ENCODE measurements around the gene UGP2. TPM values are rescaled to one million over a fixed set of nuclear protein-coding genes. Genes with fewer than 3 reads are reported as not detected.

UGP2 gene
- polyA plus RNA-seq, 3 donors, result 22.3 to 71.8 (median 49.9) TPM

DNA sequence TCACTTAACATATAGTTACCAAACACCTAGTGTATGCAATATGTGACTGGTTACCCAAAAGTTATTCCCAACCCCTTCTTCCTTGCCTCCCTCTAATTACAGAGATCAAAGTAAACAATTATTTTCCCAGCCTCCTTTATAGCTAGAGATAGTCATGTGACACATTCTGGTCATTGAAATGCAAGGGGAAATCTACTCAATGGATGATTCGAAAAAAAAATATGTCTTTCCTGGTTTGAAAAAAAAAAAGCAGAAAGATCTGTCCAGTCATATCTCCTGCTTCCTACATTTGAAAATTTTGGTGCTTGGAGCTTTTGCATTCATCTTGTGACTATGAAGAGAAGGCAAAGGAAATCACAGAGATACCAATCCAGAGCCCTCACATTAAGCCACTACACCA lies 27.6 kb upstream of the UGP2 start:
- H3K9me3 Mint-ChIP-seq, result peaks cover 0 to 3% (median 0%) of the 10 kb centered on the region in 7 donors
- no peaks in the 10 kb centered on the region for H3K79me2 ChIP-seq (ENCODE audit: insufficient read depth, low read length)
- no peaks in the 10 kb centered on the region for H3K36me3 Mint-ChIP-seq

GRCh38 chr2:63817382-63817781 lies 24.3 kb upstream of the UGP2 start:
- H3K4me1 ChIP-seq (ENCODE audit: control insufficient read depth in 1 of 2, insufficient read depth in 2 of 2, low read length in 2 of 2), result peaks cover 10% of the 10 kb centered on the region in 2 donors
- WGBS (ENCODE audit: insufficient coverage), result no CpG with 5 or more reads among the region's 2 CpGs
- Mint-ChIP-seq H3K27me3 (ENCODE audit: low read depth in 3 of 3) (no peaks in the 10 kb centered on the region), H3K4me1 (peaks cover 22% of the 10 kb centered on the region), H3K4me3 (no peak overlapping the region), H3K27ac (peak overlapping the region in 1 of 7 donors; percentile 77), H3K36me3 (no peaks in the 10 kb centered on the region), H3K9me3 (no peaks in the 10 kb centered on the region)
- H3K9ac ChIP-seq (ENCODE audit: insufficient read depth, low read length, poor library complexity, severe bottlenecking), result no peak overlapping the region
- intact Hi-C loops (cut with micrococcal nuclease), result no loop called here
- no peak for DNase-seq
- no peaks in the 10 kb centered on the region for H3K27me3 ChIP-seq (ENCODE audit: control insufficient read depth in 2 of 2, insufficient read depth in 2 of 2, low read length in 2 of 2)
- TF ChIP-seq, protein P1, sequence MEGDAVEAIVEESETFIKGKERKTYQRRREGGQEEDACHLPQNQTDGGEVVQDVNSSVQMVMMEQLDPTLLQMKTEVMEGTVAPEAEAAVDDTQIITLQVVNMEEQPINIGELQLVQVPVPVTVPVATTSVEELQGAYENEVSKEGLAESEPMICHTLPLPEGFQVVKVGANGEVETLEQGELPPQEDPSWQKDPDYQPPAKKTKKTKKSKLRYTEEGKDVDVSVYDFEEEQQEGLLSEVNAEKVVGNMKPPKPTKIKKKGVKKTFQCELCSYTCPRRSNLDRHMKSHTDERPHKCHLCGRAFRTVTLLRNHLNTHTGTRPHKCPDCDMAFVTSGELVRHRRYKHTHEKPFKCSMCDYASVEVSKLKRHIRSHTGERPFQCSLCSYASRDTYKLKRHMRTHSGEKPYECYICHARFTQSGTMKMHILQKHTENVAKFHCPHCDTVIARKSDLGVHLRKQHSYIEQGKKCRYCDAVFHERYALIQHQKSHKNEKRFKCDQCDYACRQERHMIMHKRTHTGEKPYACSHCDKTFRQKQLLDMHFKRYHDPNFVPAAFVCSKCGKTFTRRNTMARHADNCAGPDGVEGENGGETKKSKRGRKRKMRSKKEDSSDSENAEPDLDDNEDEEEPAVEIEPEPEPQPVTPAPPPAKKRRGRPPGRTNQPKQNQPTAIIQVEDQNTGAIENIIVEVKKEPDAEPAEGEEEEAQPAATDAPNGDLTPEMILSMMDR (IDR thresholded peaks at IDR 0.05), result no peak
- H3K36me3 ChIP-seq (replicated peaks in 1 of 2; ENCODE audit: control insufficient read depth in 1 of 2, insufficient read depth in 2 of 2, low read length in 2 of 2), result no peaks in the 10 kb centered on the region
- no peaks in the 10 kb centered on the region for H4K20me1 ChIP-seq (ENCODE audit: insufficient read depth, low read length)
- no peaks in the 10 kb centered on the region for H3K9me3 ChIP-seq (replicated peaks in 1 of 2; ENCODE audit: control insufficient read depth in 1 of 2, insufficient read depth in 1 of 2, low read length in 2 of 2)
- no peak overlapping the region for H2AFZ ChIP-seq (ENCODE audit: insufficient read depth, low read depth, low read length, poor library complexity, severe bottlenecking)
- no peak overlapping the region for H3K4me2 ChIP-seq (replicated peaks; ENCODE audit: extremely low read depth, low read length, poor library complexity, severe bottlenecking)
- no peak overlapping the region for H3K4me3 ChIP-seq (replicated peaks in 1 of 3; ENCODE audit: low read depth in 2 of 3, low read length in 3 of 3)
- H3K79me2 ChIP-seq (ENCODE audit: insufficient read depth, low read length), result no peaks in the 10 kb centered on the region
- no peak overlapping the region for H3K27ac ChIP-seq (ENCODE audit: low read depth in 1 of 2, low read length in 2 of 2)

More for the DNA sequence above, 27.6 kb upstream of the UGP2 start:
- no peaks in the 10 kb centered on the region for H3K27me3 ChIP-seq (ENCODE audit: control insufficient read depth in 2 of 2, insufficient read depth in 2 of 2, low read length in 2 of 2)
- H2AFZ ChIP-seq (ENCODE audit: insufficient read depth, low read depth, low read length, poor library complexity, severe bottlenecking), result no peak overlapping the region
- Mint-ChIP-seq H3K27me3 (ENCODE audit: low read depth in 3 of 3) (no peaks in the 10 kb centered on the region), H3K27ac (peak overlapping the region in 1 of 7 donors; percentile 2), H3K4me3 (no peak overlapping the region), H3K4me1 (peaks cover 16% of the 10 kb centered on the region)
- TF ChIP-seq, protein P1 (IDR thresholded peaks at IDR 0.05), result no peak
- H4K20me1 ChIP-seq (ENCODE audit: insufficient read depth, low read length), result no peaks in the 10 kb centered on the region
- WGBS (ENCODE audit: insufficient coverage), result no CpG with 5 or more reads among the region's 1 CpG
- H3K9me3 ChIP-seq (replicated peaks in 1 of 2; ENCODE audit: control insufficient read depth in 1 of 2, insufficient read depth in 1 of 2, low read length in 2 of 2), result no peaks in the 10 kb centered on the region
- no peaks in the 10 kb centered on the region for H3K4me1 ChIP-seq (ENCODE audit: control insufficient read depth in 1 of 2, insufficient read depth in 2 of 2, low read length in 2 of 2)
- H3K4me2 ChIP-seq (replicated peaks; ENCODE audit: extremely low read depth, low read length, poor library complexity, severe bottlenecking), result no peak overlapping the region
- intact Hi-C loops (cut with micrococcal nuclease), result no loop called here
- DNase-seq, result no peak
- no peak overlapping the region for H3K4me3 ChIP-seq (replicated peaks in 1 of 3; ENCODE audit: low read depth in 2 of 3, low read length in 3 of 3)
- no peaks in the 10 kb centered on the region for H3K36me3 ChIP-seq (replicated peaks in 1 of 2; ENCODE audit: control insufficient read depth in 1 of 2, insufficient read depth in 2 of 2, low read length in 2 of 2)
- H3K9ac ChIP-seq (ENCODE audit: insufficient read depth, low read length, poor library complexity, severe bottlenecking), result no peak overlapping the region
- H3K27ac ChIP-seq (ENCODE audit: low read depth in 1 of 2, low read length in 2 of 2), result no peak overlapping the region
